GM18499 (cell line): ENCODE data around the gene ATXN7L1.

ENCODE experiments used
- ATAC-seq: cut with Tn5 transposase; IDR thresholded peaks from one replicate; pipeline ENCODE4 v1.9.1; 2021; ENCODE audit warnings: moderate number of reproducible peaks; ENCODE audit not compliant: insufficient read depth, unreplicated experiment

The ATXN7L1 gene

GRCh38 chr7:105655500-105656380 lies 220.7 kb downstream of the ATXN7L1 start:
- ATAC-seq: no peak

GRCh38 chr7:105655067-105655466 lies 221.3 kb downstream of the ATXN7L1 start:
- ATAC-seq: no peak

- no peak for ATAC-seq
Observed at GRCh38 chr7:105654095-105654686, 222.2 kb downstream of the ATXN7L1 start.

- no peak for ATAC-seq
Observed at GRCh38 chr7:105653441-105654005, 222.9 kb downstream of the ATXN7L1 start.

GRCh38 chr7:105652359-105652993 lies 223.9 kb downstream of the ATXN7L1 start:
- no peak for ATAC-seq

- no peak for ATAC-seq
Observed at GRCh38 chr7:105651798-105652197, 224.6 kb downstream of the ATXN7L1 start.

GRCh38 chr7:105650382-105650970 lies 225.9 kb downstream of the ATXN7L1 start:
- no peak for ATAC-seq

- no peak for ATAC-seq
Observed at GRCh38 chr7:105649727-105650381, 226.5 kb downstream of the ATXN7L1 start.

- no peak for ATAC-seq
Observed at GRCh38 chr7:105648561-105649401, 227.6 kb downstream of the ATXN7L1 start.

GRCh38 chr7:105647591-105647990 lies 228.8 kb downstream of the ATXN7L1 start:
- ATAC-seq: no peak

GRCh38 chr7:105644937-105645336 lies 231.5 kb downstream of the ATXN7L1 start:
- ATAC-seq: no peak

- no peak for ATAC-seq
Observed at GRCh38 chr7:105643851-105644250, 232.5 kb downstream of the ATXN7L1 start.

GRCh38 chr7:105643384-105643783 lies 233.0 kb downstream of the ATXN7L1 start:
- ATAC-seq: no peak

- ATAC-seq: no peak
Observed at GRCh38 chr7:105642264-105642663, 234.1 kb downstream of the ATXN7L1 start.

GRCh38 chr7:105640956-105641810 lies 235.2 kb downstream of the ATXN7L1 start:
- no peak for ATAC-seq

- ATAC-seq: no peak
Observed at GRCh38 chr7:105639667-105640493, 236.5 kb downstream of the ATXN7L1 start.

- no peak for ATAC-seq
Observed at GRCh38 chr7:105638902-105639495, 237.4 kb downstream of the ATXN7L1 start.
